ENCODE results near the gene PSMG2. TPM values are rescaled to one million over a fixed set of nuclear protein-coding genes. Genes with fewer than 3 reads are reported as not detected.

The PSMG2 gene
- total RNA-seq, 1 donor = 94.5 TPM

- Histone ChIP-seq H3K9me3 (ENCODE audit: low read depth, low read length) (no peaks in the 10 kb centered on the region), H3K4me2 (ENCODE audit: insufficient read depth, low read length) (peak overlapping the region; percentile 91), H3K4me3 (ENCODE audit: insufficient read depth, low read length) (peak overlapping the region; percentile 93), H4K20me1 (ENCODE audit: insufficient read depth, low read length) (peaks cover 13% of the 10 kb centered on the region), H3K27me3 (ENCODE audit: insufficient read depth, low read length) (no peaks in the 10 kb centered on the region), H3K4me1 (ENCODE audit: insufficient read depth, low read length) (peaks cover 19% of the 10 kb centered on the region), H3K36me3 (ENCODE audit: insufficient read depth, low read length) (no peaks in the 10 kb centered on the region), H2AFZ (ENCODE audit: low read length) (peak overlapping the region; percentile 85), H3K27ac (ENCODE audit: low read depth, low read length) (peak overlapping the region; percentile 97), H3K79me2 (ENCODE audit: insufficient read depth, low read length) (peaks cover 50% of the 10 kb centered on the region)
- no peak for TF ChIP-seq CTCF (IDR thresholded peaks at IDR 0.05; ENCODE audit: extremely low read depth, low read depth, low read length)
- DNase-seq (ENCODE audit: insufficient read length, low spot score, missing footprints) = peak; percentile 87
Measured at GRCh38 chr18:12656938-12657683, 45.7 kb upstream of the PSMG2 start.

GRCh38 chr18:12657684-12658425 is 45.0 kb upstream of the PSMG2 start, which contains the start of gene SPIRE1:
TSS of gene SPIRE1 (minus strand) at chr18:12658107. CDS start at chr18:12657866, 241 bp downstream.
- Histone ChIP-seq H3K27ac (ENCODE audit: low read depth, low read length) (peak within 1 kb of the TSS; percentile 97), H3K36me3 (ENCODE audit: insufficient read depth, low read length) (no peaks in the 10 kb centered on the region), H3K79me2 (ENCODE audit: insufficient read depth, low read length) (peaks cover 42% of the 10 kb centered on the region), H3K4me1 (ENCODE audit: insufficient read depth, low read length) (peaks cover 14% of the 10 kb centered on the region), H3K9me3 (ENCODE audit: low read depth, low read length) (no peaks in the 10 kb centered on the region), H3K4me2 (ENCODE audit: insufficient read depth, low read length) (peak within 1 kb of the TSS; percentile 91), H4K20me1 (ENCODE audit: insufficient read depth, low read length) (peaks cover 11% of the 10 kb centered on the region), H3K27me3 (ENCODE audit: insufficient read depth, low read length) (no peaks in the 10 kb centered on the region), H3K4me3 (ENCODE audit: insufficient read depth, low read length) (peak within 1 kb of the TSS; percentile 93), H2AFZ (ENCODE audit: low read length) (peak within 1 kb of the TSS; percentile 85)
- DNase-seq (ENCODE audit: insufficient read length, low spot score, missing footprints) = peak; percentile 95
- TF ChIP-seq CTCF (IDR thresholded peaks at IDR 0.05; ENCODE audit: extremely low read depth, low read depth, low read length) = no peak

GRCh38 chr18:12658426-12659138 is 44.3 kb upstream of the PSMG2 start:
- peaks cover 35% of the 10 kb centered on the region for H3K79me2 ChIP-seq (ENCODE audit: insufficient read depth, low read length)
- H3K4me3 ChIP-seq (ENCODE audit: insufficient read depth, low read length) = peak overlapping the region; percentile 93
- H3K27me3 ChIP-seq (ENCODE audit: insufficient read depth, low read length) = no peaks in the 10 kb centered on the region
- peak; percentile 91 for DNase-seq (ENCODE audit: insufficient read length, low spot score, missing footprints)
- no peak overlapping the region for H3K27ac ChIP-seq (ENCODE audit: low read depth, low read length)
- peak overlapping the region; percentile 83 for H2AFZ ChIP-seq (ENCODE audit: low read length)
- no peaks in the 10 kb centered on the region for H3K9me3 ChIP-seq (ENCODE audit: low read depth, low read length)
- no peaks in the 10 kb centered on the region for H3K36me3 ChIP-seq (ENCODE audit: insufficient read depth, low read length)
- no peak for TF ChIP-seq CTCF (IDR thresholded peaks at IDR 0.05; ENCODE audit: extremely low read depth, low read depth, low read length)
- peaks cover 7% of the 10 kb centered on the region for H3K4me1 ChIP-seq (ENCODE audit: insufficient read depth, low read length)
- H4K20me1 ChIP-seq (ENCODE audit: insufficient read depth, low read length) = peaks cover 4% of the 10 kb centered on the region
- peak overlapping the region; percentile 91 for H3K4me2 ChIP-seq (ENCODE audit: insufficient read depth, low read length)
